GM19240 (cell line): Measurements from ENCODE around the gene FXYD7.
"Not testable (repeated sequence)": the region's sequence is repeated elsewhere in the genome, so short reads cannot be mapped to it uniquely, and the experiment has no call there.

Experiments
- DNase-seq: peaks from one replicate; pipeline ENCODE4 v3.0.0; 2011; ENCODE audit warnings: low spot score; ENCODE audit not compliant: insufficient read length

Gene FXYD7

GRCh38 chr19:35143231-35143715, at the start of gene FXYD7:
TSS of gene FXYD7 (plus strand) at chr19:35143255. CDS start at chr19:35143334, 79 bp downstream.
- no peak for DNase-seq

- no peak for DNase-seq
Observed at GRCh38 chr19:35093430-35093829, 49.6 kb upstream of the FXYD7 start.

GRCh38 chr19:35093941-35094647, 49.0 kb upstream of the FXYD7 start:
- DNase-seq, result no peak

- no peak for DNase-seq
Observed at GRCh38 chr19:35094656-35095055, 48.4 kb upstream of the FXYD7 start.

- no peak for DNase-seq
Observed at GRCh38 chr19:35095667-35096368, 47.2 kb upstream of the FXYD7 start.

- no peak for DNase-seq
Observed at GRCh38 chr19:35098413-35099049, 44.5 kb upstream of the FXYD7 start.

GRCh38 chr19:35099155-35099896, 43.7 kb upstream of the FXYD7 start:
- no peak for DNase-seq

- DNase-seq, result no peak
Observed at GRCh38 chr19:35099897-35100275, 43.2 kb upstream of the FXYD7 start.

- no peak for DNase-seq
Observed at GRCh38 chr19:35100588-35101533, 42.2 kb upstream of the FXYD7 start.

GRCh38 chr19:35101949-35102348, 41.1 kb upstream of the FXYD7 start:
- not testable (repeated sequence) for DNase-seq

- not testable (repeated sequence) for DNase-seq
Observed at GRCh38 chr19:35103614-35104013, 39.4 kb upstream of the FXYD7 start.

GRCh38 chr19:35104361-35104760, 38.7 kb upstream of the FXYD7 start:
- DNase-seq, result no peak

- DNase-seq, result no peak
Observed at GRCh38 chr19:35105047-35105410, 38.0 kb upstream of the FXYD7 start.

GRCh38 chr19:35105411-35106290, 37.4 kb upstream of the FXYD7 start:
- no peak for DNase-seq

- no peak for DNase-seq
Observed at GRCh38 chr19:35106291-35106583, 36.8 kb upstream of the FXYD7 start.

- DNase-seq, result no peak
Observed at GRCh38 chr19:35106898-35107541, 36.0 kb upstream of the FXYD7 start.

GRCh38 chr19:35107545-35107944, 35.5 kb upstream of the FXYD7 start:
- no peak for DNase-seq

GRCh38 chr19:35108730-35109129, 34.3 kb upstream of the FXYD7 start:
- DNase-seq, result no peak

- no peak for DNase-seq
Observed at GRCh38 chr19:35109395-35110112, 33.5 kb upstream of the FXYD7 start.
